Transverse colon (tissue), 4 donors: ENCODE data around the gene RTL3.

Experiments used
- CTCF ChIP-seq, 5 experiments: fragments of 200-600 bp in 3 of 5; fragments of 450-650 bp in 2 of 5; sonication (generic) in 3 of 5; IDR thresholded peaks; 1 replicate in 2 of 5; 2 replicates in 3 of 5; pipeline ENCODE4 v1.5.1; 2016 to 2017; ENCODE audit warnings: antibody characterized with exemption in 5 of 5, inconsistent platforms in 3 of 5, mild to moderate bottlenecking in 2 of 5, moderate library complexity in 1 of 5
- EP300 ChIP-seq: sonication (generic); formaldehyde crosslinking; IDR thresholded peaks from one replicate; pipeline ENCODE4 v1.6.1; 2017; ENCODE audit warnings: antibody characterized with exemption, low read depth
- POLR2A ChIP-seq: fragments of 450-650 bp; IDR thresholded peaks from one replicate; pipeline ENCODE4 v1.6.1; 2016; ENCODE audit warnings: antibody characterized with exemption, mild to moderate bottlenecking, moderate library complexity
- POLR2AphosphoS5 ChIP-seq, 3 donors: sonication (generic); formaldehyde crosslinking; IDR thresholded peaks; one replicate each; pipeline ENCODE4 v1.6.1; 2016; ENCODE audit warnings: antibody characterized with exemption in 3 of 3

- TF ChIP-seq CTCF (IDR thresholded peaks at IDR 0.05) = no peak
- no peak for TF ChIP-seq POLR2AphosphoS5 (IDR thresholded peaks at IDR 0.05)
- TF ChIP-seq POLR2A = no peak
- TF ChIP-seq EP300 = no peak
These were observed 34.4 kb upstream of the RTL3 start for GRCh38 chrX:78693536-78693935.
